ENCODE results near the gene PLK3.
"Not testable (repeated sequence)": the region's sequence is repeated elsewhere in the genome, so short reads cannot be mapped to it uniquely, and the experiment has no call there.

The PLK3 gene

DNA sequence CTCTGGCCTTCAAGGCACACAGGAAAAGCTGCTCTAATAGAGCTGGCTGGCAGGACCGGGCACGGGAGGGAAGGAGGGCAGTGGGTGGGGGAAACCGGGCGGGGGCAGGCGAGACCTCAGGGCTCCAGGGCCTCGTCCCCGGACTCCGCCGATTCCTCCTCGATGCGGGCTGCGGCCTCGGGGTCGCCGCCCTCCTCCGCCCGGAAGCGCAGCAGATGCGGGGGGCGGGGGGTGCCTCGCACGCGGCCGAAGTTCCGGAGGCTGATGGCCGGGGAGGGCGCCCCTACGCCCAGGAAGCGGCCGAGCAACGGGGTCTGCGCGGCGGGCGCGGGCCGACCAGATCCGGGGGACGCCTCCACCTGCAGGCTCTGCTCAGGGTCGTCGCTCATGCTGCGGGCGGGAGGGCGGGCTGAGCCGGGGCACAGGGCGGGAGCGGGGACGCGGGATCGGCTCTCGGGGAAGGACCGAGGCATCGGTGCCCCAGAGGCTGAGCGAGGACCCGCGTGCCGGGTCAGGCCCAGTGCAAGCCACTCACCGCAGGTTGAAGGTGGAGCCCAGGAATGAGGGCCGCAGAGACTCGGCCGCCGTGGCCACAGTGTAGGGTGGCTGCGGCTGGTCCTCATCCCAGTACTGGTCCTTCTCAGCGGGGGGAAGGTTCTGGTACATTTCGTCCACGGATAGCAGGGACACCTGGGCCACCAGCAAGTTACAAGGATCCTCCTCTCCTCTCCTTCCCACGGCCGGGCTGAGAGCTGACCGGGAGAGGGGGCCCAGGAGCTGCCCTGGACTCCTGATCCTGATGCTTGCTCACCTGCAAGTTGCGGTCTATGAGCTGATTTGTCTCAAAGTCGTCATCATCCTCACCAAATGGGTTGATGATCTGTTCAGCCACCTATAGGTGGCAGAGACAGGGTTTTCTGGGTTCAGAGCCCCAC, 15.8 kb upstream of the PLK3 start:
- Mint-ChIP-seq H3K4me1 (ENCODE audit: low read depth) (peaks cover 50% of the 10 kb centered on the region), H3K27ac (peak overlapping the region; percentile 79)

DNA sequence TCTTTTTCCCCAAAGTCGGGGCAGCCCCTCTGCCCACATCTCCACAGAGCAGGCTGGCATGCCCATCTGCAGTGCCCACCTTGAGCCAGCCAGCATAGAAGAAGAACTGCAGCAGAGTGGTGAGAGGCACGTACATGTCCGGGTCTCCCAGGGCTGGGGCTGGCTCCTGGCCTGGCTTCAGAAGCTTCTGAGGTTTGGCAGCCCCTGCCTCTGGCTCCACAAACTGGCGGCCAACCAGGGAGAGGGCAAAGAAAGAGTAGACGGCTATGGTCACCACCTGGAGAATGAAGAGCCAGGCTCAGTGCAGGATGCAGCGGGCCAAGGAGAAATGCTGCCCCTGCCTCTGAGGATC, 15.2 kb upstream of the PLK3 start:
- H3K27me3 Mint-ChIP-seq: no peaks in the 10 kb centered on the region
- H3K4me3 Mint-ChIP-seq: peak overlapping the region; percentile 66
- peaks cover 21% of the 10 kb centered on the region for H3K36me3 Mint-ChIP-seq (ENCODE audit: low read depth)
- no peaks in the 10 kb centered on the region for H3K9me3 Mint-ChIP-seq
- H3K27ac Mint-ChIP-seq: peak overlapping the region; percentile 74
- peaks cover 44% of the 10 kb centered on the region for H3K4me1 Mint-ChIP-seq (ENCODE audit: low read depth)

More for the DNA sequence above, 15.8 kb upstream of the PLK3 start:
- H3K9me3 Mint-ChIP-seq: no peaks in the 10 kb centered on the region
- no peaks in the 10 kb centered on the region for H3K27me3 Mint-ChIP-seq
- H3K4me3 Mint-ChIP-seq: peak overlapping the region; percentile 74
- peaks cover 28% of the 10 kb centered on the region for H3K36me3 Mint-ChIP-seq (ENCODE audit: low read depth)

DNA sequence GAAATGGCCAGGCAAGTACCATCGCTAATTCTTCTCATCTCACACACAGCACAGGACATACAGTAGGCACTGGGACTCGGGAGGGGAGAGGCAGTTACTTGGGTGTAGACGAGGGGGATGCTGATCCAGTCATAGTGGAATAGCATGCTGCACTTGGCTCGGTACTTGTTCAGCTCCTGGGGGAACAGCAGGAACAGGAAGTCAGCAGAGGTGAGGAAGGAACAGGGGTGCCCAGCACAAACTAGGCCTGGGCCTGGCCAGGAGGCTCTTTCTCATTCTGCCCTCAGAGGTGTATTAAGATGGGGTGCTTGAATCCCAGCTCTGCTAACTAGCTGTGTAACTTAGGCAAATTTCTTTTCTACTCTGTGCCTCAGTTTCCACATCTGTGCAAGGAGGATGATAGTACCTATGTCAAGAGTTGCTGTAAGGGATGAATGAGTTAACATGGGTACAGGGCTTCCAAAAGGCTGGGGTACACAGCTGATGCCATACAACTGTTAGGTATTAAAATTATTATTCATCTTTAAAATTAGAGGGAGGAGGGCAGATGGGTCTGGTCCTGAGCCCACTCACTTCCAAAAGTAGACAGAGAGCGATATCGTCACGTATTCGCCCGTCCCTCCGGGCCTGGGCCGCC, 14.6 kb upstream of the PLK3 start:
- peaks cover 15% of the 10 kb centered on the region for H3K36me3 Mint-ChIP-seq (ENCODE audit: low read depth)
- H3K27ac Mint-ChIP-seq: peak overlapping the region; percentile 74

DNA sequence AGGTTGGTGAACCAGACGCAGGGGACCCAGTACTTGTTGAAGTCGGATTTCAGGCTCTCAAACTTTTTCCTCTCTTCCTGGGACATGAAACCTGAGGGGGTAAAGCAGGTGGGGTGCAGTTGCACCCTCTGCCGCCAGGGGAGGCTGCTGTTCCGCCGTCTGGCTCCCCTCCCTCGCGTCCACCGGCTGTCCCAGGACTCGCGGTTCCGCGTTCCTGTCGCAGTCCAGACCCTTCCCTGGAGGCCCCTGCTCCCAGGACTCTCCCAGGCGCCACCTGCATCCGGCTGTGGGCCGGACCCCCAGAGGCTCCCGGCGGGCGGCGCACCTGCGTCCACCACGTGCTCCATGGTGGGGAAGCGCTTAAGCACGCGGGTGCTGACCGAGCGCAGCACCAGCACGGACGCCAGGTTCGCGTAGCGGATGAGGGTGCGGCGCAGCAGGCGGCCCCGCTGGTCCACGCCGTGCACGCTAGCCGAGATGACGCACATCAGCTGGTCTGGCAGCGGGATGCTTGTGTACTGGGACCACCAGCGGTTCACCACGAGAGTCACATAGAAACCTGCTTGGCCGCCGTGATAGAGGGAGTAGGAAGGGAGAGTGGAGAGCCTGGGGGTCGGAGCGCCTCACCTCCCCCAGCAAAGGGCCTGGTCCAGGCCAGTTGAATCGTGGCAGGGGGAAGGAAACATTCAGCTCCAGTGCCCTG, 13.9 kb upstream of the PLK3 start:
- Mint-ChIP-seq H3K4me1 (ENCODE audit: low read depth) (peaks cover 35% of the 10 kb centered on the region), H3K4me3 (peak overlapping the region; percentile 70), H3K9me3 (no peaks in the 10 kb centered on the region), H3K27me3 (no peaks in the 10 kb centered on the region), H3K27ac (peak overlapping the region; percentile 75), H3K36me3 (ENCODE audit: low read depth) (peaks cover 9% of the 10 kb centered on the region)

More for the DNA sequence above, 14.6 kb upstream of the PLK3 start:
- Mint-ChIP-seq H3K4me1 (ENCODE audit: low read depth) (peaks cover 38% of the 10 kb centered on the region), H3K9me3 (no peaks in the 10 kb centered on the region), H3K4me3 (peak overlapping the region; percentile 66), H3K27me3 (no peaks in the 10 kb centered on the region)

DNA sequence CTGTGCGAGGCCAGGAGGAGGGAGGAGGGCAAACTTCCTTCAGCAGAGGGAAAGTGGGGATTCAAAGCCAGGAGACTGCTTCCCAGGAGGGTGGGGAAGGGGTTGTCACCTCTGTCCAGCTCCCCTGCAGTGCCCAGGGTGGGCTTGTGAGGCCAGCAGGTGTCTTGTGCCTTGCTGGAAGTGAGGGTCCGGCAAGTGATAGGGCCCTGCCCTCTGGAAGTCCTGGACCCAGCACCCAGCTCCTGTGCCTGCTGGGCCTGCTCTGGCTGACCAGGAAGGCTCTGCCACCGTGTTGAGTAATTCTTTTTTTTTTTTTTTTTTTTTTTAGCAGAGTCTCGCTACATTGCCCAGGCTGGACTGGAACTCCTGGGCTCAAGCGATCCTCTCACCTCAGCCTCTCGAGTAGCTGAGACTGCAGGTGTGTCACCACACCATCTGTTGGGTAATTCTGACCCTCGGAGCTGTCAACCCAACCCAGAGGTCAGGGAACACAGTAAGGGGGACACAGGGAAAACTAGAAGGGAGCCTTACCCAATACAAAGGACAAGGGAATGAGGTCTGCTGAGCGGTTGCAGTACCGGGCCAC, 13.2 kb upstream of the PLK3 start:
- H3K4me1 Mint-ChIP-seq (ENCODE audit: low read depth): peaks cover 31% of the 10 kb centered on the region
- H3K9me3 Mint-ChIP-seq: no peaks in the 10 kb centered on the region
- no peaks in the 10 kb centered on the region for H3K27me3 Mint-ChIP-seq
- H3K36me3 Mint-ChIP-seq (ENCODE audit: low read depth): peaks cover 3% of the 10 kb centered on the region
- peak overlapping the region; percentile 70 for H3K4me3 Mint-ChIP-seq
- peak overlapping the region; percentile 75 for H3K27ac Mint-ChIP-seq

DNA sequence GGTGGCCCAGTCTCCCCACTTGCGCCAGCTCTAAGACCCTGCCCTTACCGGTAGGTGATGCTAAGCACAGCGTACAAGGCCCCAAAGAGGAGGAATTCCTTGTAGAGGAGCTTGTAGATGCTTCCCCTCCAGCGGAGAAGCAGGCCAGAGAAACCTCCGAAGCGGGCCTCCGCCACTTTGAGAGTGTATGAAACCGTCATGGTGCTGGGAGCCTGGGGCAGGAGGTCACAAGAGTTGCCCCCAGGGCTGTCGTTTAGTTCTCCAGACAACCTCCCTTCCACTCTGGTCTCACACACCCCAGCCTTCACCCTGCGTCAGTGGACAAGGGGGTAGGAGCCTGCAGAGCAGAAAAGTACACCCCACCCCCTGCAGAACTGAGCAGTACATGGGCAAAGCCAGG, 12.7 kb upstream of the PLK3 start:
- H3K4me3 Mint-ChIP-seq: no peak overlapping the region
- no peaks in the 10 kb centered on the region for H3K9me3 Mint-ChIP-seq
- no peaks in the 10 kb centered on the region for H3K36me3 Mint-ChIP-seq (ENCODE audit: low read depth)
- no peak overlapping the region for H3K27ac Mint-ChIP-seq
- peaks cover 31% of the 10 kb centered on the region for H3K4me1 Mint-ChIP-seq (ENCODE audit: low read depth)
- H3K27me3 Mint-ChIP-seq: no peaks in the 10 kb centered on the region

DNA sequence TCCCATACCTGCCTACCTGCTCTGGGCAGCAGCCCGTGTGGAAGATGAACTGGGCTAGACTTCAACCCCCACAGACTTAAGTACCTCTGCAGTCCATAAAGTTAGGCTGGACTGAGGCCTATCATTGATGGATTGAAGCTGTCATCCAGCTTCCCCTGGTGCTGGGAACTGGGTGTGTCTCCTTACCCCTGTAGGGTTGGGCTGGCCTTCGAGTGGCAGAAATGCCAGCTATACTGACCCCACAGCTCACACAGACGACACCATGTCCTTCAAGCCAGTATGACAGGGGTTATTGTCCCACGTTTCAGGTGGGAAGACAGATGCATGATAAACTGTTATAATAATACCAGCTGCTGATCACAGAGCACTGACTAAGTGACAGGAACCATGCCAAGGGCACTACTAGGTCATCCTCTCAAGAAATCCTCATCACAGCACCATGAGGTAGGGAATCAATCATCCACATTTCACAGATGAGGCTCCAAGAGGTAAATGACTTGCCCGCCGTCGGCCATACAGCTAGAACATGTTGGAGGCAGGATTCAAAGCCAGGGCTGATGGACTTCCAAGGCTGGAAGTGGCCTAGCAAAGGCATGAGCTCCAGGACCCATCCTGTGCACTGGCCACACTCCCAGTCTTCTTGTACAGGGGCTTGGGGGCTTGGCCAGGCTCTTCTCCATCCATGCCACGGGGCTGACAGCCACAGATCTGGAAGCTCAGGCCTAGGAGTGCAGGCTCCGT, 11.9 kb upstream of the PLK3 start, which contains the start of gene BEST4:
Gene BEST4 (minus strand): TSS at position 51 of the 741 bp plus-strand sequence. CDS start 465 bp downstream, outside the sequence.
- Mint-ChIP-seq H3K4me3 (no peak within 1 kb of the TSS), H3K36me3 (ENCODE audit: low read depth) (no peaks in the 10 kb centered on the region), H3K4me1 (ENCODE audit: low read depth) (peaks cover 27% of the 10 kb centered on the region), H3K27ac (no peak within 1 kb of the TSS), H3K27me3 (no peaks in the 10 kb centered on the region), H3K9me3 (no peaks in the 10 kb centered on the region)

DNA sequence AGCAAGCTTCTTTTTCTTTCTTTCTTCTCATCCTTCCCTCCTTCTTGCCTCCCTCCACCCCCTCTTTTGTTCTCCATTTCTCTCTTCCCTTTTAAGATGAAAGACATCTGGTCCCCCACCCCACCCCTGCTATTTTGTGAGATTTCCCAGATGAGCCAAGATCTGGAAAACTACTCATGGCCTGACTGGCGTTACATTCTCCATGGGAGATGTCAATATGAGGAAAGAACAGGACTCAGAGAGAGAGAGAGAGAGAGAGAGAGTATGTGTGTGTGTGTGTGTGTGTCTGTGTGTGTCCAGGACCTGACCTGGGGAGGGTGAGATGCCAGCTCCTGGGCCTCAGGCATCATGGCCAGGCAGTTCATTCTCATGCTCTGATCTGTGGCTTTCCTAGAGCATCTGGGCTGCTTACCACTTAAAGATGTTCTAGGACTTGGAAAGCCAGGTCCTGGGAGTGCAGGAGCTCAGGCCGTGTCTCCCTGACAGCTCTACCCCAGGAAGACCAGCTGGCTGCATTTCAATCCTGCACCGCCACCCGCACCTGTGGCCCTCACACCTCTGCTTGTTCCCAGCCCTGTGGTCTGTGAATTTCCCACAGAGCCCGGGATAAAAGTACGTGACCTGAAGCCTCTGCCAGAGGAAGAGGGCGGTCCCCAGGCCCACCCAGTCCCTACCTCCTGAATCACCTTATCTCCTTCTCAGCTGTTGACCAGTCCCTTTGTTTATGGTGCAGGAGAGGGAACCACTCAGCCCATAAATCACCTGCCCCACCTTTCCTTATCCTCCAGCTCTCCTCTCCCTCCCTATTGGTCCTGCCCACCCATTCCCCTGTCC, 9.0 kb upstream of the PLK3 start:
- H3K27ac Mint-ChIP-seq: no peak overlapping the region
- H3K27me3 Mint-ChIP-seq: no peaks in the 10 kb centered on the region

DNA sequence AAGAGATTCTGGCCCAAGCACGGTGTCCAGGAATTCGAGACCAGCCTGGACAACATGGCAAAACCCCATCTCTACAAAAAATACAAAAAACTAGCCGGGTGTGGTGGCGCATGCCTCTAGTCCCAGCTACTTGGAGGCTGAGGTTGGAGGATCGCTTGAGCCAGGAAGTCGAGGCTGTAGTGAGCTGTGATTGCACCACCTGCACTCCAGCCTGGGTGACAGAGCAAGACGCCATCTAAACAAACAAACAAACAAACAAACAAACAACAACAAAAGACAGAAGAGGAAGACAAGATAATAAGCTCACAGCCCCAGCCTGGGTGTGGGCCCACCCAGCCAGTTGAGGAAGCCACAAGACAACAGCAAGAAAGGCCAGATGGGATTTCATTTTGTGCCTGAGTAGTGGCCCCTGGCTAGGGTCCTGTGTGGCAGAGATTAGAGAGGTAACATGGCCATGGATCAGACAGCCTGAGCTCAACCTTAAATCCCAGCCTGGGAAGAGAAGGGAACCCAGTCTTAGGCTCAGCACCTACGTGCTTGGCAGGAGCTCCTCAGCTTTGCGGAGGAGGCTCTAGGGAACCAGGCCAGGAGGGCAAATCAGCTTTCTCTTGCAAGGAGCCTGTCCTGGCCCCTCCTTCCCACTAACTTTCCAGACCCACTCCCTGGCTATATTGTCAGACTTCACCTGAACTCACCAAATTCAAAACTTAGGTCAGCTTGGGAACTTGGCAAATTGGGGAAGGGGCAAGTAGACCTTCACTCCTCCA, 7.3 kb upstream of the PLK3 start:
- no peak overlapping the region for H3K4me3 Mint-ChIP-seq
- H3K9me3 Mint-ChIP-seq: no peaks in the 10 kb centered on the region
- H3K36me3 Mint-ChIP-seq (ENCODE audit: low read depth): no peaks in the 10 kb centered on the region
- H3K4me1 Mint-ChIP-seq (ENCODE audit: low read depth): no peaks in the 10 kb centered on the region
- no peaks in the 10 kb centered on the region for H3K27me3 Mint-ChIP-seq
- no peak overlapping the region for H3K27ac Mint-ChIP-seq

More for the DNA sequence above, 9.0 kb upstream of the PLK3 start:
- H3K36me3 Mint-ChIP-seq (ENCODE audit: low read depth): no peaks in the 10 kb centered on the region
- peaks cover 4% of the 10 kb centered on the region for H3K4me1 Mint-ChIP-seq (ENCODE audit: low read depth)
- H3K4me3 Mint-ChIP-seq: no peak overlapping the region
- no peaks in the 10 kb centered on the region for H3K9me3 Mint-ChIP-seq

DNA sequence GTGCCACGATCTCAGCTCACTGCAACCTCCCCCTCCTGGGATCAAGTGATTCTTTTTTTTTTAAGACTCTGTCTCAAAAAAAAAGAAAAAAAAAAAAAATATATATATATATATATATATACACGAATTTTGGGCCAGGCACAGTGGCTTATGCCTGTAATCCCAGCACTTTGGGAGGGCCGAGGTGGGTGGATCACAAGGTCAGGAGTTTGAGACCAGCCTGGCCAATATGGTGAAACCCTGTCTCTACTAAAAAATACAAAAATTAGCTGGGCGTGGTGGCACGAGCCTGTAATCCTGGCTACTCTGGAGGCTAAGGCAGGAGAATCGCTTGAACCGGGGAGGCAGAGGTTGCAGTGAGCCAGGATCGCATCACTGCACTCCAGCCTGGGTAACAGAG, 2.3 kb upstream of the PLK3 start:
- peaks cover 17% of the 10 kb centered on the region for H3K36me3 Mint-ChIP-seq (ENCODE audit: low read depth)
- peaks cover 26% of the 10 kb centered on the region for H3K4me1 Mint-ChIP-seq (ENCODE audit: low read depth)
- H3K9me3 Mint-ChIP-seq, H3K4me3 Mint-ChIP-seq, H3K27me3 Mint-ChIP-seq, H3K27ac Mint-ChIP-seq: not testable (repeated sequence)

DNA sequence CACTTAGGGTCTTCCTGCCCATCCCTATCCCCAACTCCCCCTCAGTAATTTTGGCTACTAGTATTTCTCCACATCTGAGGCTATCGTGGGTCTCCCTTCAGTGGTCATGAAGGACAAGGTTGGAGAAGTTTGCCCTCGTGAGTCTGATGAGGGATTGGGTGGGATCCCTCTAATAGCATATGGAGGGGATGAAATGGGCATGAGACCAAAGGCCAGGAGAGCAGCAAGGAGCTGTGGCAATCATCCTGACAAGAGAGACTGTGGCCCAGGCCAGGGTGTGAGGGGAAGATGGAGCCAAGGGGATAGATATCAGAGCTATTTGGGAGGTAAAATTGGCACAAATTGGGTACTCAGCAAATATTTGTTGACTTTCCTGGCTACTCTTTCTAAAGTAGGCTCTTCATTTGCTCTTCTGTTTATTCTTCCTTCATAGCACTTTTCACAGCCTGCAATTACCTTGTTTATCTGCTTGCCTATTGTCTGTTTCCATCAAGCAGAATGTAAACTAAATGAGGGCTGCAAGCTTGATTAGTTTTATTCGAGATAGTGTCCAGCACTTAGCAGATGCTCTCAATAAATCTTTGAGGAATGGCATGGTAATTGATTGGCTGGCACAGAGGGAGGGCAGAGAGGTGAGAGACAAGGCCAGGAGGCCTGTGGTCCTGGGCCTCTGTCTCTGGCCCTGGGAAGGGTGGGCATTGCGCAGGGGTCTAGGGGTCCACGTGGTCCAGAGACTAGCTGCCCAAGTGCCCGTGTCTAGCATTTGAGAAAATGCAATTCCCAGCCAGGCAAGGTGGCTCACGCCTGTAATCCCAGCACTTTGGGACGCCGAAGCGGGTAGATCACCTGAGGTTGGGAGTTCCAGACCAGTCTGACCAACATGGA, 1.5 kb upstream of the PLK3 start:
- no peak overlapping the region for H3K4me3 Mint-ChIP-seq
- H3K9me3 Mint-ChIP-seq: no peaks in the 10 kb centered on the region

More for the DNA sequence above, 1.5 kb upstream of the PLK3 start:
- H3K4me1 Mint-ChIP-seq (ENCODE audit: low read depth): peaks cover 35% of the 10 kb centered on the region
- peaks cover 26% of the 10 kb centered on the region for H3K36me3 Mint-ChIP-seq (ENCODE audit: low read depth)
- peak overlapping the region; percentile 97 for H3K27ac Mint-ChIP-seq
- H3K27me3 Mint-ChIP-seq: no peaks in the 10 kb centered on the region
